ENCODE results near the gene SLAIN1.

DNA sequence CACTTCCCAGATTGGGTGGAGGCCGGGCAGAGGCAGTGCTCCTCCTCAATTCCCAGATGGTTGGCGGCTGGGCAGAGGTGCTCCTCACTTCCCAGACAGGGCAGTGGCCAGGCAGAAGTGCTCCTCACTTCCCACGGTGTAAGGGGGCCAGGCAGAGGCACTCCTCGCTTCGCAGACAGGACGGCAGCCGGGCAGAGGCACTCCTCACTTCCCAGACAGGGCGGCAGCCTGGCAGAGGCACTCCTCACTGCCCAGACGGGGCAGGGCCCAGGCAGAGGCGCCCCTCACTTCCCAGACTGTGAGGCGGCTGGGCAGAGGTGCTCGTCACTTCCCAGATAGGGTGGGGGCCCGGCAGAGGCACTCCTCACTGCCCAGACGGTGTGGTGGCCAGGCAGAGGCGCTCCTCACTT is 36.6 kb upstream of the SLAIN1 start:
- TF ChIP-seq ZBTB3 (CRISPR knock-in tag; IDR thresholded peaks at IDR 0.05; ENCODE audit: borderline replicate concordance, low read depth) (no peak), ZNF260 (CRISPR knock-in tag; IDR thresholded peaks at IDR 0.05; ENCODE audit: borderline replicate concordance, low read depth) (no peak), CEBPB (IDR thresholded peaks at IDR 0.05; ENCODE audit: borderline replicate concordance, low read depth, low read length) (no peak), GLMP (CRISPR knock-in tag; IDR thresholded peaks at IDR 0.05; ENCODE audit: borderline replicate concordance) (no peak), POLR2AphosphoS5 (IDR thresholded peaks at IDR 0.05; ENCODE audit: low read depth, low read length) (no peak), ZNF274 (CRISPR knock-in tag; IDR thresholded peaks at IDR 0.05) (no peak), ZSCAN30 (CRISPR knock-in tag; IDR thresholded peaks at IDR 0.05) (no peak)
- TF ChIP-seq, protein P1, sequence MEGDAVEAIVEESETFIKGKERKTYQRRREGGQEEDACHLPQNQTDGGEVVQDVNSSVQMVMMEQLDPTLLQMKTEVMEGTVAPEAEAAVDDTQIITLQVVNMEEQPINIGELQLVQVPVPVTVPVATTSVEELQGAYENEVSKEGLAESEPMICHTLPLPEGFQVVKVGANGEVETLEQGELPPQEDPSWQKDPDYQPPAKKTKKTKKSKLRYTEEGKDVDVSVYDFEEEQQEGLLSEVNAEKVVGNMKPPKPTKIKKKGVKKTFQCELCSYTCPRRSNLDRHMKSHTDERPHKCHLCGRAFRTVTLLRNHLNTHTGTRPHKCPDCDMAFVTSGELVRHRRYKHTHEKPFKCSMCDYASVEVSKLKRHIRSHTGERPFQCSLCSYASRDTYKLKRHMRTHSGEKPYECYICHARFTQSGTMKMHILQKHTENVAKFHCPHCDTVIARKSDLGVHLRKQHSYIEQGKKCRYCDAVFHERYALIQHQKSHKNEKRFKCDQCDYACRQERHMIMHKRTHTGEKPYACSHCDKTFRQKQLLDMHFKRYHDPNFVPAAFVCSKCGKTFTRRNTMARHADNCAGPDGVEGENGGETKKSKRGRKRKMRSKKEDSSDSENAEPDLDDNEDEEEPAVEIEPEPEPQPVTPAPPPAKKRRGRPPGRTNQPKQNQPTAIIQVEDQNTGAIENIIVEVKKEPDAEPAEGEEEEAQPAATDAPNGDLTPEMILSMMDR (CRISPR knock-in tag; IDR thresholded peaks at IDR 0.05) = no peak
- TF ChIP-seq, protein P2, sequence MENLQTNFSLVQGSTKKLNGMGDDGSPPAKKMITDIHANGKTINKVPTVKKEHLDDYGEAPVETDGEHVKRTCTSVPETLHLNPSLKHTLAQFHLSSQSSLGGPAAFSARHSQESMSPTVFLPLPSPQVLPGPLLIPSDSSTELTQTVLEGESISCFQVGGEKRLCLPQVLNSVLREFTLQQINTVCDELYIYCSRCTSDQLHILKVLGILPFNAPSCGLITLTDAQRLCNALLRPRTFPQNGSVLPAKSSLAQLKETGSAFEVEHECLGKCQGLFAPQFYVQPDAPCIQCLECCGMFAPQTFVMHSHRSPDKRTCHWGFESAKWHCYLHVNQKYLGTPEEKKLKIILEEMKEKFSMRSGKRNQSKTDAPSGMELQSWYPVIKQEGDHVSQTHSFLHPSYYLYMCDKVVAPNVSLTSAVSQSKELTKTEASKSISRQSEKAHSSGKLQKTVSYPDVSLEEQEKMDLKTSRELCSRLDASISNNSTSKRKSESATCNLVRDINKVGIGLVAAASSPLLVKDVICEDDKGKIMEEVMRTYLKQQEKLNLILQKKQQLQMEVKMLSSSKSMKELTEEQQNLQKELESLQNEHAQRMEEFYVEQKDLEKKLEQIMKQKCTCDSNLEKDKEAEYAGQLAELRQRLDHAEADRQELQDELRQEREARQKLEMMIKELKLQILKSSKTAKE (CRISPR knock-in tag; IDR thresholded peaks at IDR 0.05; ENCODE audit: borderline replicate concordance) = no peak

Data from HepG2 (cell line).